ENCODE results near the gene ADAM22. TPM values are rescaled to one million over a fixed set of nuclear protein-coding genes. Genes with fewer than 3 reads are reported as not detected.

The ADAM22 gene
- total RNA-seq, 1 donor from 2014 or later = 13.4 TPM

- peaks cover 2% of the 10 kb centered on the region for H3K36me3 Mint-ChIP-seq (ENCODE audit: low read depth)
- H3K27me3 Mint-ChIP-seq (ENCODE audit: low read depth) = no peaks in the 10 kb centered on the region
- TF ChIP-seq, protein P1, sequence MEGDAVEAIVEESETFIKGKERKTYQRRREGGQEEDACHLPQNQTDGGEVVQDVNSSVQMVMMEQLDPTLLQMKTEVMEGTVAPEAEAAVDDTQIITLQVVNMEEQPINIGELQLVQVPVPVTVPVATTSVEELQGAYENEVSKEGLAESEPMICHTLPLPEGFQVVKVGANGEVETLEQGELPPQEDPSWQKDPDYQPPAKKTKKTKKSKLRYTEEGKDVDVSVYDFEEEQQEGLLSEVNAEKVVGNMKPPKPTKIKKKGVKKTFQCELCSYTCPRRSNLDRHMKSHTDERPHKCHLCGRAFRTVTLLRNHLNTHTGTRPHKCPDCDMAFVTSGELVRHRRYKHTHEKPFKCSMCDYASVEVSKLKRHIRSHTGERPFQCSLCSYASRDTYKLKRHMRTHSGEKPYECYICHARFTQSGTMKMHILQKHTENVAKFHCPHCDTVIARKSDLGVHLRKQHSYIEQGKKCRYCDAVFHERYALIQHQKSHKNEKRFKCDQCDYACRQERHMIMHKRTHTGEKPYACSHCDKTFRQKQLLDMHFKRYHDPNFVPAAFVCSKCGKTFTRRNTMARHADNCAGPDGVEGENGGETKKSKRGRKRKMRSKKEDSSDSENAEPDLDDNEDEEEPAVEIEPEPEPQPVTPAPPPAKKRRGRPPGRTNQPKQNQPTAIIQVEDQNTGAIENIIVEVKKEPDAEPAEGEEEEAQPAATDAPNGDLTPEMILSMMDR (conservative IDR thresholded peaks at IDR 0.05) = no peak
- DNase-seq (ENCODE audit: low read depth, low spot score) = no peak
- H3K27ac Mint-ChIP-seq (ENCODE audit: unreplicated experiment) = no peak overlapping the region
- no peak overlapping the region for H3K4me3 Mint-ChIP-seq
- H3K9me3 Mint-ChIP-seq = no peaks in the 10 kb centered on the region
- H3K4me1 Mint-ChIP-seq = peaks cover 5% of the 10 kb centered on the region
Measured at GRCh38 chr7:87982116-87982515, 48.1 kb downstream of the ADAM22 start.

GRCh38 chr7:87984088-87984487, 50.0 kb downstream of the ADAM22 start:
- no peaks in the 10 kb centered on the region for H3K9me3 Mint-ChIP-seq
- H3K4me1 Mint-ChIP-seq = peaks cover 5% of the 10 kb centered on the region
- H3K27me3 Mint-ChIP-seq (ENCODE audit: low read depth) = no peaks in the 10 kb centered on the region
- no peak overlapping the region for H3K4me3 Mint-ChIP-seq
- no peak for DNase-seq (ENCODE audit: low read depth, low spot score)
- peaks cover 2% of the 10 kb centered on the region for H3K36me3 Mint-ChIP-seq (ENCODE audit: low read depth)
- H3K27ac Mint-ChIP-seq (ENCODE audit: unreplicated experiment) = no peak overlapping the region
- TF ChIP-seq, protein P1 (conservative IDR thresholded peaks at IDR 0.05) = no peak

DNA sequence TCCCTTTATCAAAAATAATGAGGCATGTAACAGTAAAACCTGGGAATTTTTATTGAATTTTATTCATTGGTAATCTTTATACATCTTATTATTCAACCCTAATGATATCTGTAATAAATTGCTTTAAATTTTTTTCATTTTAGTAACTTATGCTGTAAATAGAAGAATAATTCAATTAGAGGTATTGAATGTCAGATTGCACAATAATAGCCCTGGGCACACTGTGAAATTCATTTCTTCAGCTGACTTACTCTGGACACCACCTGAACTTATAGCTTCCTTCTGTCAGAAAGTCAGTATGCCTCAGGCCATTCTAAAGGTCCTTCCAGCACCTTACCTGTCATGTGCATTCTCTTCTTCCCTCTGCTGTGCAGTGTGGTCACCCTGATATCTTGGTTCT, 59.2 kb downstream of the ADAM22 start:
- Mint-ChIP-seq H3K36me3 (ENCODE audit: low read depth) (no peaks in the 10 kb centered on the region), H3K4me1 (no peaks in the 10 kb centered on the region), H3K27ac (ENCODE audit: unreplicated experiment) (no peak overlapping the region), H3K4me3 (no peak overlapping the region), H3K27me3 (ENCODE audit: low read depth) (no peaks in the 10 kb centered on the region), H3K9me3 (no peaks in the 10 kb centered on the region)
- DNase-seq (ENCODE audit: low read depth, low spot score) = no peak
- TF ChIP-seq, protein P1 (conservative IDR thresholded peaks at IDR 0.05) = no peak

DNA sequence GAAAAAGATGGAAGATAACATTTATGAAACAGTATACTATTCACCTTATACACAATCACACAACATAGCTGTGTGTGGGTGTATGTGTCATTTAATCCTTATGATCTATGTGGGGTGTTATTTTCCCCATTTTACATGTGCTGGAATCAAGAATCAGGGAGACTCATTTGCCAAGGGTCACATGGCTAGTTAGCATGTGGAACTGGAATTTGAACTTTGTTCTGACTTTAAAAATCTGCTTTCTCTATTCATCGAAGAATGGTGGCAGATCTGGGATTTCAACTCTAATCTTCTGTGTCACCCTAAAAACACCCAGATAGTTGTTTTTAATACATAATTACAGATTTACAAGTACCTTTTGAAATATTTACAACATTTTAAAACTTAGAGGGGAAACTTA, 65.2 kb downstream of the ADAM22 start:
- Mint-ChIP-seq H3K36me3 (ENCODE audit: low read depth) (no peaks in the 10 kb centered on the region), H3K27ac (ENCODE audit: unreplicated experiment) (no peak overlapping the region), H3K4me3 (no peak overlapping the region), H3K27me3 (ENCODE audit: low read depth) (no peaks in the 10 kb centered on the region), H3K4me1 (no peaks in the 10 kb centered on the region), H3K9me3 (no peaks in the 10 kb centered on the region)
- TF ChIP-seq, protein P1 (conservative IDR thresholded peaks at IDR 0.05) = no peak
- DNase-seq (ENCODE audit: low read depth, low spot score) = no peak

DNA sequence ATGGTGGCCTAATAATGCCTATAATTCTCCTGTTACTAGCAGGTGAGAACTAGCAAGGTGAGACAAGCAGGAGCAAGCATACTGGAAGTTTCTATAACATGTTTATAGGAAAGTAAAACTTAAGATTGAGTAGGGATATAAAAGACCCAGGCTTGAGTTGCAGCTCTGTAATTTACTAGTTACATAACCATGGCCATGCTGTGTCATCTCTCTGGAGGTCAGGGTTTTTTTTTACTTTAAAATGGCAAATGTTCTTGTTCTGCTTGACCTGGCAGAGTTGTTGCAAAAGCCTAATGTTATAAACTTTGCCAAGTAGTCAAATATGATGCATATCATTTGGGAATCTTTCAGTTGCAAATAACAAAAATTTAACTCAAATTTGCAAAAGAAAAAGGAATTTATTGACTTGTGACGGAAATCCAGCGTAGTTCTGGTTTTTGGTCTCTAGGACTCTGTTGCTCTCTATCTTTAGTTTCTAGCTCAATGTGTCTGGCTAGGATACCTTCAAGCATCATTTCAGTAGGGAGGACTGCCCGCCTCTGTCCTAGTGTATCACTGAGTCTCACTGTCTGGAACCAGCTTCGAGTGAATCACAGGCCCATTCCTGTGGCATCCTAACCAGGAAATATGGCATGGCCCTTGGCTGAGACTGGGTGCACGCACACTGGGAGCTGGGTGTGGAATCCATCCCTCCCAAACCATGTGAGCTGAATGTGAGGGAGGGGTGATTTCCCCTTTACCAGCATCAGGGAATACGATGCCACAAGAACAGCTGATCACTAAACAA, 67.9 kb downstream of the ADAM22 start:
- Mint-ChIP-seq H3K9me3 (no peaks in the 10 kb centered on the region), H3K4me1 (no peaks in the 10 kb centered on the region), H3K36me3 (ENCODE audit: low read depth) (no peaks in the 10 kb centered on the region), H3K27ac (ENCODE audit: unreplicated experiment) (no peak overlapping the region), H3K4me3 (no peak overlapping the region), H3K27me3 (ENCODE audit: low read depth) (no peaks in the 10 kb centered on the region)
- DNase-seq (ENCODE audit: low read depth, low spot score) = no peak
- TF ChIP-seq, protein P1 (conservative IDR thresholded peaks at IDR 0.05) = no peak

Data from neural crest cell (in vitro differentiated cells).